ENCODE results near the gene EXOC3L4. TPM values are rescaled to one million over a fixed set of nuclear protein-coding genes. Genes with fewer than 3 reads are reported as not detected.
A peak's percentile ranks its signal among the peaks of the same experiment; 100 is the strongest.

The EXOC3L4 gene
- total and polyA plus RNA-seq, 9 of the 15 experiments (the other 6 are each of a cell fraction or from before 2014, with no cell fraction given): 0.10 to 6.7 (median 0.98) TPM; not detected in 1

DNA sequence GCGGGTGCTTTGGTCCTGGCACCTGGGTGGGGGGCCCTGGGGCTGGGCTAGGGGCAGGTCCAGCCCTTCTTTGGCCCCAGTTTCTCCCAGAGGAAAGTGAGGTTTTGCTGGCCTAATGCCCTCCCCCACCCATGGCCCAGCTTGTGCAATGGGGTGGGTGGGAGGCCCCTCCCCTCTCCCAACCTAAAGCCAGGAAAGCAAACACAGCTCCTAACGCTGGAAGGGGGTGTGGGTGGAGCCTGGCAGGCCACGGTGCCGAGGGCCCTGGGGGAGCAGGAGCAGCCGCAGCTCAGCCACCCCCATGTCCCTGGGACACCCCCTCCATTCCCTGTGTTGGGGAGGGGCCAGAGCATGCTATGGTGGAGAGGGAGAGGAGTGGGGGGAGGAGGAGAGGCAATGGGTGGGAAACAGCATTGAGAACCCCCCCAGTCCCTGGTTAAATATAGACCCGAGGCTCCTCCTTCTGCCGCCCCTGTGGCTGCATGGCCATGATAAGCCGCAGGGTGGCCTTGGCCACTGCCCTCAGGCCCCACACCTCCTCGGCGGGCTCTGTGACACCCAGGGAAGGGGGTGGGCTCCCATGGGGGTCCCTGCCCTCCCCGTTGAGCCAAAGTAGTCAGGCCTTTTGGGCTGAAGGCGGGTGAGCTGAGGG, 4.7 kb downstream of the EXOC3L4 start (continued):
- TF ChIP-seq ZNF23 (CRISPR knock-in tag; IDR thresholded peaks at IDR 0.05) (no peak), E2F3 (CRISPR knock-in tag; IDR thresholded peaks at IDR 0.05) (no peak), TEAD4 (IDR thresholded peaks at IDR 0.05; ENCODE audit: low read length) (0 out of 2 replicates have a peak, but pooled peaks have one; percentile 6), TEAD4 (CRISPR knock-in tag; IDR thresholded peaks at IDR 0.05; ENCODE audit: borderline replicate concordance) (no peak), KLF6 (CRISPR knock-in tag; IDR thresholded peaks at IDR 0.05; ENCODE audit: borderline replicate concordance) (no peak), REST (IDR thresholded peaks at IDR 0.05; ENCODE audit: borderline replicate concordance) (no peak), REST (CRISPR knock-in tag; IDR thresholded peaks at IDR 0.05; ENCODE audit: low read depth) (no peak), ZFX (CRISPR knock-in tag; IDR thresholded peaks at IDR 0.05) (peak; percentile 47; the same call in 1 of the 2 replicates), ZNF239 (CRISPR knock-in tag; IDR thresholded peaks at IDR 0.05) (no peak), LCOR (CRISPR knock-in tag; IDR thresholded peaks at IDR 0.05) (no peak), GABPA (tag; conservative IDR thresholded peaks at IDR 0.05; ENCODE audit: low read depth) (no peak), ILK (tag; IDR thresholded peaks at IDR 0.05; ENCODE audit: borderline replicate concordance, low read depth) (no peak), L3MBTL2 (IDR thresholded peaks at IDR 0.05) (peak; percentile 29; the same call in 1 of the 2 replicates)
- TF ChIP-seq, protein P1, sequence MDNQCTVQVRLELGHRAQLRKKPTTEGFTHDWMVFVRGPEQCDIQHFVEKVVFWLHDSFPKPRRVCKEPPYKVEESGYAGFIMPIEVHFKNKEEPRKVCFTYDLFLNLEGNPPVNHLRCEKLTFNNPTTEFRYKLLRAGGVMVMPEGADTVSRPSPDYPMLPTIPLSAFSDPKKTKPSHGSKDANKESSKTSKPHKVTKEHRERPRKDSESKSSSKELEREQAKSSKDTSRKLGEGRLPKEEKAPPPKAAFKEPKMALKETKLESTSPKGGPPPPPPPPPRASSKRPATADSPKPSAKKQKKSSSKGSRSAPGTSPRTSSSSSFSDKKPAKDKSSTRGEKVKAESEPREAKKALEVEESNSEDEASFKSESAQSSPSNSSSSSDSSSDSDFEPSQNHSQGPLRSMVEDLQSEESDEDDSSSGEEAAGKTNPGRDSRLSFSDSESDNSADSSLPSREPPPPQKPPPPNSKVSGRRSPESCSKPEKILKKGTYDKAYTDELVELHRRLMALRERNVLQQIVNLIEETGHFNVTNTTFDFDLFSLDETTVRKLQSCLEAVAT (IDR thresholded peaks at IDR 0.05): no peak
- TF ChIP-seq, protein P2, sequence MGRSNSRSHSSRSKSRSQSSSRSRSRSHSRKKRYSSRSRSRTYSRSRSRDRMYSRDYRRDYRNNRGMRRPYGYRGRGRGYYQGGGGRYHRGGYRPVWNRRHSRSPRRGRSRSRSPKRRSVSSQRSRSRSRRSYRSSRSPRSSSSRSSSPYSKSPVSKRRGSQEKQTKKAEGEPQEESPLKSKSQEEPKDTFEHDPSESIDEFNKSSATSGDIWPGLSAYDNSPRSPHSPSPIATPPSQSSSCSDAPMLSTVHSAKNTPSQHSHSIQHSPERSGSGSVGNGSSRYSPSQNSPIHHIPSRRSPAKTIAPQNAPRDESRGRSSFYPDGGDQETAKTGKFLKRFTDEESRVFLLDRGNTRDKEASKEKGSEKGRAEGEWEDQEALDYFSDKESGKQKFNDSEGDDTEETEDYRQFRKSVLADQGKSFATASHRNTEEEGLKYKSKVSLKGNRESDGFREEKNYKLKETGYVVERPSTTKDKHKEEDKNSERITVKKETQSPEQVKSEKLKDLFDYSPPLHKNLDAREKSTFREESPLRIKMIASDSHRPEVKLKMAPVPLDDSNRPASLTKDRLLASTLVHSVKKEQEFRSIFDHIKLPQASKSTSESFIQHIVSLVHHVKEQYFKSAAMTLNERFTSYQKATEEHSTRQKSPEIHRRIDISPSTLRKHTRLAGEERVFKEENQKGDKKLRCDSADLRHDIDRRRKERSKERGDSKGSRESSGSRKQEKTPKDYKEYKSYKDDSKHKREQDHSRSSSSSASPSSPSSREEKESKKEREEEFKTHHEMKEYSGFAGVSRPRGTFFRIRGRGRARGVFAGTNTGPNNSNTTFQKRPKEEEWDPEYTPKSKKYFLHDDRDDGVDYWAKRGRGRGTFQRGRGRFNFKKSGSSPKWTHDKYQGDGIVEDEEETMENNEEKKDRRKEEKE (IDR thresholded peaks at IDR 0.05; ENCODE audit: borderline replicate concordance in 1 of 2, control insufficient read depth in 1 of 2, low read depth in 2 of 2, low read length in 1 of 2): no peak
